Kidney glomerular epithelial cell (primary cell): ENCODE measurements around the gene RPTOR.

Experiments used
- DNase-seq: peaks from one replicate; lab custom pipeline; 2025; lab: John Stamatoyannopoulos, UW

Gene RPTOR

GRCh38 chr17:80666867-80667266 lies 122.2 kb downstream of the RPTOR start:
- no peak for DNase-seq

- no peak for DNase-seq
These were observed 123.0 kb downstream of the RPTOR start for GRCh38 chr17:80667462-80668277.

- DNase-seq, result no peak
These were observed 123.9 kb downstream of the RPTOR start for GRCh38 chr17:80668375-80669148.

- DNase-seq, result no peak
These were observed 126.6 kb downstream of the RPTOR start for GRCh38 chr17:80671039-80671824.

- DNase-seq, result peak; percentile 22
These were observed 127.1 kb downstream of the RPTOR start for GRCh38 chr17:80671825-80672110.

- no peak for DNase-seq
These were observed 128.7 kb downstream of the RPTOR start for GRCh38 chr17:80673152-80673920.

GRCh38 chr17:80675438-80676095 lies 130.9 kb downstream of the RPTOR start:
- DNase-seq, result no peak

- DNase-seq, result no peak
These were observed 131.4 kb downstream of the RPTOR start for GRCh38 chr17:80676096-80676466.

- DNase-seq, result no peak
These were observed 131.9 kb downstream of the RPTOR start for GRCh38 chr17:80676564-80676963.

GRCh38 chr17:80677214-80677756 lies 132.6 kb downstream of the RPTOR start:
- no peak for DNase-seq

GRCh38 chr17:80679816-80680215 lies 135.2 kb downstream of the RPTOR start:
- DNase-seq, result no peak

- no peak for DNase-seq
These were observed 136.6 kb downstream of the RPTOR start for GRCh38 chr17:80681215-80681614.

- DNase-seq, result no peak
These were observed 137.7 kb downstream of the RPTOR start for GRCh38 chr17:80682372-80682771.

- DNase-seq, result no peak
These were observed 139.0 kb downstream of the RPTOR start for GRCh38 chr17:80683625-80684104.

GRCh38 chr17:80687839-80688238 lies 143.2 kb downstream of the RPTOR start:
- no peak for DNase-seq

GRCh38 chr17:80689129-80689619 lies 144.5 kb downstream of the RPTOR start:
- DNase-seq, result no peak

GRCh38 chr17:80691784-80692183 lies 147.1 kb downstream of the RPTOR start:
- no peak for DNase-seq

- DNase-seq, result no peak
These were observed 148.4 kb downstream of the RPTOR start for GRCh38 chr17:80692931-80693467.

- no peak for DNase-seq
These were observed 148.9 kb downstream of the RPTOR start for GRCh38 chr17:80693511-80693910.
